ENCODE data around the gene BRAP. TPM values are rescaled to one million over a fixed set of nuclear protein-coding genes. Genes with fewer than 3 reads are reported as not detected.

BRAP gene
- total and polyA plus RNA-seq, 10 donors, result 6.4 to 19.6 (median 16.5) TPM

DNA sequence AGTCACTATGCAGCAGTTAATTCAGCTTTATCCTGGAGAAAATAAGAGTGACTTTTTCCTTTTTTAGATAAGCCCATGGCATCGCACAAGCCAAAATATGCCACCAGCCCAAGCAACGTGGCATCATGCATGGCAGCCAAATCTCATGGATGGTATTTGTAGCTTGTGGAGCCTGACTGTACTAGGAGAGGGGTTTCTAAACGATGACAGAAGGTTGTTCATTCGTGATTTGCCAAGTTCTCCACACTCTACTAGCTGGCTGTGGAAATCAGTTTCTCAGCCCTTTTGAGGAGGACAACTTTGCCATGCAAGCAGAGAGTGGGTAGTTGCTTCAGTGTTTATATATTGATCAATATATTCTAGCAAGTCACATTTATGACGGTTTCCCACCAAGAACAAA, 45.2 kb downstream of the BRAP start:
- WGBS, 5 donors, result 85 to 94% (median 91%) methylated on average over 5 of the region's 5 CpGs
- H3K4me1 ChIP-seq, result peaks cover 0 to 18% (median 6%) of the 10 kb centered on the region in 6 donors

DNA sequence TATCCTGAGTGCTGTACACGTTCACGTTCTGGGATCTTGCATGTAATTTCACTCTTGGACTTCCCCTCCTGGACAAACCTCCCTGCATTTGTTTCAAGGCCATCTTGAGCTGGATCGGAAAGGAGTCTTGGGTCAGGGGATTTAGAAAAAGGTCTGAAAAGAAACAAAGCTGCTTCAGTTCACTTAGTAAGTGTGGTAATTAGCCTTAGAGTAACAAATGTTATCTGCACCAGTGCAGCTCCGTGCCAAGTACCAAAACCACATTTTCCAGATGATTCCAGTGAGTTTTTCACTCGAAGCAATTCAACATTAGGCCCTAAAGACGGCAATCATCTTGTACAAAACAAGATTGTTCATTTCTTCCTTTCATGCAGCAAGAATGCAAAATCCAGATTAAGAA, 47.2 kb downstream of the BRAP start:
- DNase-seq, result no peak
- H3K4me1 ChIP-seq, result peaks cover 0 to 22% (median 8%) of the 10 kb centered on the region in 6 donors
- no peaks in the 10 kb centered on the region for H3K9me3 ChIP-seq
- no peak overlapping the region for H3K27ac ChIP-seq
- H3K27me3 ChIP-seq (replicated peaks in 1 of 7), result no peaks in the 10 kb centered on the region
- no peak overlapping the region for H3K4me3 ChIP-seq
- intact Hi-C loops (cut with DNase I; ENCODE audit: low total_unique reads), result no loop called here
- WGBS, 5 donors, result 78 to 91% (median 88%) methylated on average over 6 of the region's 6 CpGs
- H3K36me3 ChIP-seq, result peaks cover 0 to 50% (median 25%) of the 10 kb centered on the region in 6 donors
- no peak for TF ChIP-seq POLR2AphosphoS5 (IDR thresholded peaks at IDR 0.05)
- no peak for TF ChIP-seq CTCF (IDR thresholded peaks at IDR 0.05 in 8 of 11, conservative IDR thresholded peaks at IDR 0.05 in 3 of 11)
- no peak for TF ChIP-seq POLR2A (IDR thresholded peaks at IDR 0.05)

More for the DNA sequence above, 45.2 kb downstream of the BRAP start:
- H3K36me3 ChIP-seq, result peaks cover under 1 to 70% (median 44%) of the 10 kb centered on the region in 6 donors
- no peaks in the 10 kb centered on the region for H3K27me3 ChIP-seq (replicated peaks in 1 of 7)
- no peak for DNase-seq
- intact Hi-C loops (cut with DNase I; ENCODE audit: low total_unique reads), result no loop called here
- H3K27ac ChIP-seq, result no peak overlapping the region
- no peaks in the 10 kb centered on the region for H3K9me3 ChIP-seq
- H3K4me3 ChIP-seq, result no peak overlapping the region
- TF ChIP-seq POLR2AphosphoS5 (IDR thresholded peaks at IDR 0.05) (no peak), POLR2A (IDR thresholded peaks at IDR 0.05) (no peak), CTCF (IDR thresholded peaks at IDR 0.05 in 8 of 11, conservative IDR thresholded peaks at IDR 0.05 in 3 of 11) (no peak)

DNA sequence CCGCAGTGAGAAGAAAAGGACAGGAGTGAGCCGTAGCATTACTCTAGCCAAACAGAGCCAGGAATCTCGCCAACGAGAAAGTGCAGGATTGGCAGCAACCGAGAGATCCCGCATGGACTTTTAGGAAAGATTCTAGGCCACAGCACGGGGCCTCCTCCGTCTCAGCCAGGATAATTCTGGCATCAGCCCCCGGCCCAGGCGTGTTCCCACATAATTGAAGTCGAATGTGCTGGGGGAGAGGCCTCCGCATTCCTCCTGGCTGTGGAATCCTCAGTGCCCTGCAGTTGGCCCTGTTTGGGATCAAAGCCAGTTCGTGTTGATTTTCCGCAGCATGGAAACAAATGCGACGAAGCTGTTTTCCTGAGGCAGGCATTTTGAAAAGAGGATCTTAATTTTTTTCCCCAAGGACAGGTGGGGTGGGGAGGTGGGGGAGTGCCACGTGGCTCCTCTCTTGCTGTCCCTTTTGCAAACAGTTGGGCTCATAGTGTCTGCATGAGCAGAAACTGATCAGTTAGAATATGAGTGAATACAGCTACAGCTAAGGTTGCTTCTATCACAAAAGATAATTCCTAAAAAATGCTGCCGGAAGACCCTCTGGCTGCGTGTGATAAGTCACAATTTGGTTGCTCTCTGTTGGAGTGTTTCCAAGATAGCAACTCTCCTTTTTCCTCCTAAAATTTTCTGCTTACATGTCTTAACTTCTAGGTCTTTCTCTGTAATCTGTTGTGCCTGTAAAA, 49.4 kb downstream of the BRAP start:
- DNase-seq, result peak; percentile 47

More for the DNA sequence above, 49.4 kb downstream of the BRAP start:
- Histone ChIP-seq H3K4me1 (peaks cover 0 to 22% (median 8%) of the 10 kb centered on the region in 6 donors), H3K27ac (peak overlapping the region in 6 of 8 donors; percentile 16 to 59 (median 54)), H3K27me3 (replicated peaks in 1 of 7) (no peaks in the 10 kb centered on the region), H3K9me3 (no peaks in the 10 kb centered on the region), H3K36me3 (peaks cover 0 to 28% (median 8%) of the 10 kb centered on the region in 6 donors), H3K4me3 (no peak overlapping the region)
- WGBS, 5 donors, result 59 to 87% (median 74%) methylated on average over 17 to 19 of the region's 19 CpGs
- TF ChIP-seq CTCF (IDR thresholded peaks at IDR 0.05 in 8 of 11, conservative IDR thresholded peaks at IDR 0.05 in 3 of 11) (no peak), POLR2AphosphoS5 (IDR thresholded peaks at IDR 0.05) (peak; percentile 23 to 40 (median 31))
- intact Hi-C loops (cut with DNase I; ENCODE audit: low total_unique reads), result no loop called here

Measured in spleen (tissue), 11 donors.